ENCODE measurements around the gene PSMB4.
"Not testable (repeated sequence)": the region's sequence is repeated elsewhere in the genome, so short reads cannot be mapped to it uniquely, and the experiment has no call there.

The PSMB4 gene

GRCh38 chr1:151399324-151400171 is at the start of gene PSMB4:
Gene PSMB4, plus strand, starts transcription at chr1:151399573. Its CDS starts 15 bp downstream, at chr1:151399588.
- Histone ChIP-seq H3K9ac (peak within 1 kb of the TSS; percentile 53), H3K9me3 (ENCODE audit: control insufficient read depth, low read length) (no peaks in the 10 kb centered on the region), H3K27ac (peak within 1 kb of the TSS; percentile 83), H3K79me2 (peaks cover 6% of the 10 kb centered on the region), H3K36me3 (ENCODE audit: control insufficient read depth, insufficient read depth, low read length) (no peaks in the 10 kb centered on the region), H3K4me2 (ENCODE audit: low read length) (peak within 1 kb of the TSS; percentile 86), H2AFZ (peak within 1 kb of the TSS; percentile 70), H3K4me3 (ENCODE audit: low read depth, low read length) (peak within 1 kb of the TSS; percentile 94), H3K4me1 (peaks cover 6% of the 10 kb centered on the region), H3K27me3 (ENCODE audit: control insufficient read depth, insufficient read depth, low read length) (no peaks in the 10 kb centered on the region)
- TF ChIP-seq CTCF (IDR thresholded peaks at IDR 0.05) = peak; percentile 37

- not testable (repeated sequence) for H3K4me1 ChIP-seq; H2AFZ ChIP-seq; H3K36me3 ChIP-seq (ENCODE audit: control insufficient read depth, insufficient read depth, low read length); H3K9me3 ChIP-seq (ENCODE audit: control insufficient read depth, low read length); H3K27ac ChIP-seq; H3K4me2 ChIP-seq (ENCODE audit: low read length); H3K27me3 ChIP-seq (ENCODE audit: control insufficient read depth, insufficient read depth, low read length); H3K79me2 ChIP-seq; H3K9ac ChIP-seq; H3K4me3 ChIP-seq (ENCODE audit: low read depth, low read length)
Measured at GRCh38 chr1:151350323-151350722, 49.0 kb upstream of the PSMB4 start.

GRCh38 chr1:151352021-151352718 is 47.2 kb upstream of the PSMB4 start:
- H3K9me3 ChIP-seq (ENCODE audit: control insufficient read depth, low read length) = no peaks in the 10 kb centered on the region
- H3K27ac ChIP-seq = no peak overlapping the region
- no peak overlapping the region for H2AFZ ChIP-seq
- H3K79me2 ChIP-seq = no peaks in the 10 kb centered on the region
- H3K4me2 ChIP-seq (ENCODE audit: low read length) = no peak overlapping the region
- no peak overlapping the region for H3K4me3 ChIP-seq (ENCODE audit: low read depth, low read length)
- H3K27me3 ChIP-seq (ENCODE audit: control insufficient read depth, insufficient read depth, low read length) = no peaks in the 10 kb centered on the region
- H3K36me3 ChIP-seq (ENCODE audit: control insufficient read depth, insufficient read depth, low read length) = no peaks in the 10 kb centered on the region
- H3K4me1 ChIP-seq = no peaks in the 10 kb centered on the region
- no peak overlapping the region for H3K9ac ChIP-seq
- no peak for TF ChIP-seq CTCF (IDR thresholded peaks at IDR 0.05)

- no peaks in the 10 kb centered on the region for H3K9me3 ChIP-seq (ENCODE audit: control insufficient read depth, low read length)
- H3K4me1 ChIP-seq = no peaks in the 10 kb centered on the region
- no peak overlapping the region for H2AFZ ChIP-seq
- no peak overlapping the region for H3K4me2 ChIP-seq (ENCODE audit: low read length)
- no peaks in the 10 kb centered on the region for H3K36me3 ChIP-seq (ENCODE audit: control insufficient read depth, insufficient read depth, low read length)
- H3K9ac ChIP-seq = no peak overlapping the region
- no peak overlapping the region for H3K27ac ChIP-seq
- no peaks in the 10 kb centered on the region for H3K79me2 ChIP-seq
- H3K27me3 ChIP-seq (ENCODE audit: control insufficient read depth, insufficient read depth, low read length) = no peaks in the 10 kb centered on the region
- TF ChIP-seq CTCF (IDR thresholded peaks at IDR 0.05) = no peak
- H3K4me3 ChIP-seq (ENCODE audit: low read depth, low read length) = no peak overlapping the region
Measured at GRCh38 chr1:151356696-151357095, 42.7 kb upstream of the PSMB4 start.

- H3K9me3 ChIP-seq (ENCODE audit: control insufficient read depth, low read length) = no peaks in the 10 kb centered on the region
- H3K27ac ChIP-seq = no peak overlapping the region
- H3K4me3 ChIP-seq (ENCODE audit: low read depth, low read length) = no peak overlapping the region
- TF ChIP-seq CTCF (IDR thresholded peaks at IDR 0.05) = no peak
- no peaks in the 10 kb centered on the region for H3K36me3 ChIP-seq (ENCODE audit: control insufficient read depth, insufficient read depth, low read length)
- no peak overlapping the region for H2AFZ ChIP-seq
- no peaks in the 10 kb centered on the region for H3K79me2 ChIP-seq
- H3K4me1 ChIP-seq = no peaks in the 10 kb centered on the region
- H3K4me2 ChIP-seq (ENCODE audit: low read length) = no peak overlapping the region
- H3K9ac ChIP-seq = no peak overlapping the region
- H3K27me3 ChIP-seq (ENCODE audit: control insufficient read depth, insufficient read depth, low read length) = no peaks in the 10 kb centered on the region
Measured at GRCh38 chr1:151361883-151362282, 37.5 kb upstream of the PSMB4 start.
